Heart right ventricle (tissue), 16 donors: Measurements from ENCODE around the gene SHROOM3. TPM values are rescaled to one million over a fixed set of nuclear protein-coding genes. Genes with fewer than 3 reads are reported as not detected.

Source experiments
- ATAC-seq, 8 donors: fragments of 200-7000 bp; cut with Tn5 transposase; one replicate each; pipeline ENCODE4 v1.9.1; 2020; ENCODE audit warnings: mild to moderate bottlenecking in 8 of 8, moderate library complexity in 8 of 8, moderate number of reproducible peaks in 1 of 8
- DNase-seq, 2 donors: peaks; one replicate each; pipeline ENCODE4 v3.0.0-alpha.2; 2020
- H3K27ac ChIP-seq, 10 donors: fragments of 200-600 bp; sonication (generic) in 2 of 10; one replicate each; pipeline versions ENCODE4 v1.5.0 to v1.8.0; 2020 to 2022; ENCODE audit warnings: mild to moderate bottlenecking in 3 of 10
- H3K27me3 ChIP-seq, 7 donors: fragments of 200-600 bp; one replicate each; pipeline ENCODE4 v1.8.0; 2021 to 2022; ENCODE audit warnings: mild to moderate bottlenecking in 2 of 7
- H3K36me3 ChIP-seq, 9 donors: fragments of 200-600 bp; sonication (generic) in 1 of 9; one replicate each; pipeline versions ENCODE4 v1.5.0 to v1.8.0; 2020 to 2022; ENCODE audit warnings: mild to moderate bottlenecking in 2 of 9
- H3K4me1 ChIP-seq, 9 donors: fragments of 200-600 bp; sonication (generic) in 1 of 9; one replicate each; pipeline versions ENCODE4 v1.5.0 to v1.8.0; 2020 to 2022; ENCODE audit warnings: mild to moderate bottlenecking in 4 of 9
- H3K4me3 ChIP-seq, 10 donors: fragments of 200-600 bp; sonication (generic) in 2 of 10; one replicate each; pipeline versions ENCODE4 v1.5.0 to v1.8.0; 2020 to 2022; ENCODE audit warnings: mild to moderate bottlenecking in 7 of 10, moderate library complexity in 2 of 10
- H3K9me3 ChIP-seq, 11 donors: fragments of 200-600 bp in 10 of 11; sonication (generic) in 2 of 11; one replicate each; pipeline versions ENCODE4 v1.5.0 to v1.8.0; 2013 to 2022; ENCODE audit warnings: mild to moderate bottlenecking in 2 of 11, control low read depth in 1 of 11, moderate library complexity in 1 of 11
- CTCF ChIP-seq, 9 donors: fragments of 200-600 bp; sonication (generic) in 2 of 9; IDR thresholded peaks; one replicate each; pipeline versions ENCODE4 v1.5.0 to v1.8.0; 2021 to 2022; ENCODE audit warnings: antibody characterized with exemption in 9 of 9, mild to moderate bottlenecking in 5 of 9, moderate library complexity in 1 of 9
- WGBS, 2 donors: extraction: QIAGEN DNeasy Blood & Tissue Kit; methylation state at CpG; one replicate each; pipeline ENCODE4 v1.1.7; 2013; ENCODE audit warnings: inconsistent platforms in 1 of 2; 5-methylcytosine and 5-hydroxymethylcytosine counted together
- intact Hi-C, 10 donors: fragments of 100-400 bp; cut with DNase I; formaldehyde crosslinking; loops; one replicate each; pipeline versions ENCODE4 v1.11.1 to v1.14.2; 2022
- polyA plus RNA-seq, 2 donors: library from polyadenylated mRNA; stranded (reverse); fragments of 200-250 nt; gene quantifications; one replicate each; pipeline ENCODE4 v1.2.3, GENCODE V29; 2013
- total RNA-seq, 10 donors: library from RNA; stranded (reverse); fragmentation: NEBNext Ultra II Directional in 3 of 10; extraction: Animal tissue kit (Norgen Biotek cat#: 25700) in 3 of 10; gene quantifications; one replicate each; pipeline versions ENCODE4 v1.2.1 to v1.2.4, GENCODE V29; 2021 to 2023
- donor health status: Arrhythmogenic right ventricular cardiomyopathy.
- donor health status: ischemic (EF 13 %, LVEDD 7.1; RV severe dilation, severe dysfunction).
- donor health status: healthy with polysubstance abuse.
- donor health status: DM: no; HTN: yes; CAD: no.
- donor health status: DM: no; HTN: no; CAD: no.
- donor health status: ischemic (EF 25% LVEDD 6.9; RV normal size, moderate dysfunction).
- donor health status: ischemic (EF 25% LVEDD 5.7; RV mildly dilated, moderate dysfunction).
- donor health status: healthy.
- donor health status: DM: yes; HTN: yes; CAD: no.
- donor health status: Ischemic cardiomyopathy.
- donor health status: ischemic (EF 35%, LVEDD 5.7; RV mildly dilated, moderate dysfunction).
- donor health status: nonischemic (EF 11% LVEDD 7.7; RV severe dilation, severe dysfunction).
- donor health status: DM: yes; HTN: yes; CAD: no.
- donor health status: PGD.
- donor health status: ischemic (EF 29% LVEDD 5.4; RV normal size, mild dysfunction).
- donor health status: nonischemic (EF 23%, LVEDD 6.1; RV moderate dilation, normal function).

SHROOM3 gene
- total and polyA plus RNA-seq, 12 donors = 1.7 to 33.3 (median 15.9) TPM

- WGBS, 2 donors = 86 to 89% methylated on average over 9 of the region's 9 CpGs
- no peaks in the 10 kb centered on the region for H3K27me3 ChIP-seq
- H3K4me1 ChIP-seq = no peaks in the 10 kb centered on the region
- no peak for ATAC-seq
- H3K9me3 ChIP-seq = peaks cover 0 to 6% (median 0%) of the 10 kb centered on the region in 11 donors
- H3K4me3 ChIP-seq = no peak overlapping the region
- no peak for TF ChIP-seq CTCF (IDR thresholded peaks at IDR 0.05)
- intact Hi-C loops = no loop called here
- H3K27ac ChIP-seq = no peak overlapping the region
- DNase-seq = no peak
- peaks cover 0 to 27% (median 0%) of the 10 kb centered on the region in 9 donors for H3K36me3 ChIP-seq
Measured at GRCh38 chr4:76779740-76780459, 344.9 kb downstream of the SHROOM3 start.

GRCh38 chr4:76780781-76781697 lies 346.0 kb downstream of the SHROOM3 start:
- WGBS, 2 donors = 91% methylated on average over 7 of the region's 7 CpGs
- Histone ChIP-seq H3K4me1 (no peaks in the 10 kb centered on the region), H3K27me3 (no peaks in the 10 kb centered on the region), H3K36me3 (peaks cover 0 to 27% (median 0%) of the 10 kb centered on the region in 9 donors), H3K9me3 (peaks cover 0 to 6% (median 0%) of the 10 kb centered on the region in 11 donors), H3K27ac (no peak overlapping the region), H3K4me3 (no peak overlapping the region)
- no peak for TF ChIP-seq CTCF (IDR thresholded peaks at IDR 0.05)
- intact Hi-C loops = no loop called here
- DNase-seq (no peak), ATAC-seq (no peak)

- peaks cover 0 to 27% (median 0%) of the 10 kb centered on the region in 9 donors for H3K36me3 ChIP-seq
- DNase-seq (no peak), ATAC-seq (no peak)
- no peak overlapping the region for H3K27ac ChIP-seq
- no peak overlapping the region for H3K4me3 ChIP-seq
- no peaks in the 10 kb centered on the region for H3K27me3 ChIP-seq
- intact Hi-C loops = no loop called here
- no peaks in the 10 kb centered on the region for H3K4me1 ChIP-seq
- no peak for TF ChIP-seq CTCF (IDR thresholded peaks at IDR 0.05)
- WGBS, 2 donors = 93 to 94% methylated on average over 7 of the region's 7 CpGs
- H3K9me3 ChIP-seq = peaks cover 0 to 2% (median 0%) of the 10 kb centered on the region in 11 donors
Measured at GRCh38 chr4:76781698-76782595, 346.9 kb downstream of the SHROOM3 start.

GRCh38 chr4:76782837-76783236 lies 347.8 kb downstream of the SHROOM3 start:
- no peak for ATAC-seq
- H3K27ac ChIP-seq = no peak overlapping the region
- no peak overlapping the region for H3K4me3 ChIP-seq
- WGBS, 2 donors = 49 to 65% methylated on average over 1 of the region's 1 CpG
- no peak for DNase-seq
- no peaks in the 10 kb centered on the region for H3K9me3 ChIP-seq
- no peaks in the 10 kb centered on the region for H3K4me1 ChIP-seq
- H3K27me3 ChIP-seq = no peaks in the 10 kb centered on the region
- peaks cover 0 to 27% (median 0%) of the 10 kb centered on the region in 9 donors for H3K36me3 ChIP-seq
- no peak for TF ChIP-seq CTCF (IDR thresholded peaks at IDR 0.05)
- intact Hi-C loops = no loop called here
